Middle frontal gyrus (tissue), 1 donor: ENCODE measurements around the gene SOWAHB.

Experiments
- DNase-seq: peaks from one replicate; pipeline ENCODE4 v3.0.0-alpha.2; 2015; ENCODE audit warnings: low spot score; ENCODE audit errors: extremely low spot score

Gene SOWAHB

DNA sequence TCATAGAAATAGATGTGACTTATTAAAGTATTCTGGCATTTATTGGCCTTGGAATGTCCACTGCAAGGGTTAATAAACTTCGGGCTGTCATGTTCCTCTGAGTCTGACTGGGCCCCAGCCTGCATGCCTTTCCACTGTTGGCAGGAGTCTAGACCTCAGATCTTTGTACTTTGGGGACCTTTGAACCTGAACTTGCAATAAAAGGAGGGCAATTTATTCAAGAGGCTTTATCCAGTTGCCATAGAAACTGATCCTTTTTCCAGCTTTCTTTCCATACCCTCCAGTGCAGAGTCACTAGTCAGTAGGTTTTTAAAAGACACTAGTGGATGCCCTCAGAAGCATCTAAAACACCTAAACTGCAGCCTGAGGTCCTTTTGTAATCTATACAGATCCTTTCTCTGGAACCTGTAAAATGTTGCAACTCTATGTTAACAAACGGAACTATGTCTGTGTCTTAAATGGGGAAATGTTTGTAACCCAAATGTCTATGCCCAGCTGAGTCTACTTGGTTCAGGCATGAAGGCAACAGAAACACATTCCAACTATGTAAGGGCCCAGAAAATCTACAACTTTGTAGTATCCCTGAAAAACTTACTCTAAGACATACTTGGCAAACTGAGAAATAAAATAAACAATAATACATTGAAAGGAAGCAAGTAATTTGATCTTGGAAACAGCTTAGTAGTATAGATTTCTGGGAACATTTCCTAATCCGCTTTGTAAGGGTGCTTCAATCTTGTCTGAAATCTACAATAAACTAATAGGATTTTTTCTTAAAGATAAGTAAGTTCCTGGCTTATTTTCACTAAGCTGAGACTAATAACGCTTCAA, 41.5 kb downstream of the SOWAHB start:
- no peak for DNase-seq

DNA sequence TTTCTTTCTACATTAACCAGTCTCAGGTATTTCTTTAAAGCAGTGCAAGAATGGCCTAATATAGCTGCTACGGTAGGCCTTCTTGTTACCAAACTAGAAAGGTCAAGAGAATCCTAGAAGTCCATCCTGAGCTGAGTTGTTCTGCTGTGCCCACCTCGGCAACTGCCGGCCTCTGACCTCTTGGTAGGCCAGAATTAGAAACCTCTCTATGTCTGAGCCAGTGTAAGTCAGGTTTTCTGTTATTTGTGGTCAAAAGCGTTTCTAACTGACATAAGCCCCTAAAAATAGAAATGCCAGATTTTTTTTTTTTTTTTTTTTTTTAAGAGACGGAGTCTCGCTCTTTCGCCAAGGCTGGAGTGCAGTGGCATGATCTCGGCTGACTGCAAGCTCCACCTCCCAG, 43.1 kb downstream of the SOWAHB start:
- DNase-seq, result no peak

DNA sequence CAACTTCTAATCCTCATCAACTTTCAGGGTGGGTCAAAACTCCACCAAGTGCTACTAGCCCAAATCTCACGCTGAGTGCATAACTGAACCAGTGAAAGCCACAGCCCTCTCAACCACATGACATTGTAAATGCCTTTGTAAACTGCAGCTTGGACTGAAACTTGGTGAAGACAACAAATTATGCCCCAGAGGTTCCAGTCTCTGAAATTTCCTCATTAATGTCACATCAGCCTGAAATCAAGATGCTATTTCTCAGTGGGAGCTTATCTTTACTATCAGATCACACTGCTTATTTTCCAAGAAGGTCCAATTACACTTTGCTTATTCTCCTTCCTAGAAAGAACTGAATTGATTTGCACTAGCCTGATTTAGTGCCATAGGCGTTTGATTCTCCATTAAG, 46.6 kb downstream of the SOWAHB start:
- DNase-seq, result no peak

DNA sequence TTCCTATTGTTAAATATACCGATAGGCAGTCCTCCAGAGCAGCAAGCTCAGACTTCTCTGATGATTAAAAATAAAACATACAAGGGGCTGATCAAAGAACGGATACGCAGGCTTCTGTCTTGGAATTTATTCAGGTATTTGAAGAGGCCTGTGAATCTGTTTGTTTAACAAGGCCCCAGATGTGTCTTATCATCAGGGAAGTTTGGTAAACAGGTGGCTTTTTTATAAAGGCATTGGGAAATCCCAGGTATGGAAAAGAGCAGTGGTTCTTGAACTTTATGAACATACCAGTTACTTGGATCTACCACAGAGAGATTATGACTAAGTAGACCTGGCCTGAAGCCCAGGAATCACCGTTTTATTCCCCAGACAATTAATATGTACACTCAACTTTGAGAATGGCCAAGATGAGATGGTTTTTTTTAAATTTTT, 47.9 kb downstream of the SOWAHB start:
- DNase-seq, result no peak
